Endothelial cell (in vitro differentiated cells): ENCODE results near the gene CHCHD3. TPM values are rescaled to one million over a fixed set of nuclear protein-coding genes. Genes with fewer than 3 reads are reported as not detected.
"Not testable (repeated sequence)": the region's sequence is repeated elsewhere in the genome, so short reads cannot be mapped to it uniquely, and the experiment has no call there.

Experiments
- DNase-seq: peaks from one replicate; pipeline ENCODE4 v3.0.0; 2021; ENCODE audit warnings: low spot score
- H3K27ac Mint-ChIP-seq: one replicate; pipeline ENCODE4 v1.8.0; 2021; ENCODE audit warnings: mixed read lengths, inconsistent platforms; ENCODE audit not compliant: unreplicated experiment
- H3K27me3 Mint-ChIP-seq: one replicate; pipeline ENCODE4 v1.8.0; 2021; ENCODE audit warnings: mild to moderate bottlenecking, moderate library complexity, mixed read lengths, inconsistent platforms; ENCODE audit not compliant: unreplicated experiment
- H3K36me3 Mint-ChIP-seq: one replicate; pipeline ENCODE4 v1.8.0; 2021; ENCODE audit warnings: mild to moderate bottlenecking, low read depth, mixed read lengths, inconsistent platforms; ENCODE audit not compliant: unreplicated experiment
- H3K4me1 Mint-ChIP-seq: one replicate; pipeline ENCODE4 v1.8.0; 2021; ENCODE audit warnings: mild to moderate bottlenecking, mixed read lengths, inconsistent platforms; ENCODE audit not compliant: unreplicated experiment
- H3K4me3 Mint-ChIP-seq: one replicate; pipeline ENCODE4 v1.8.0; 2021; ENCODE audit warnings: mild to moderate bottlenecking, mixed read lengths, inconsistent platforms; ENCODE audit not compliant: unreplicated experiment
- H3K9me3 Mint-ChIP-seq: one replicate; pipeline ENCODE4 v1.8.0; 2021; ENCODE audit warnings: mixed read lengths, inconsistent platforms; ENCODE audit not compliant: unreplicated experiment
- total RNA-seq: library from RNA; stranded (reverse); fragmentation: NEBNext Ultra II Directional; extraction: Animal tissue kit (Norgen Biotek cat#: 25700); gene quantifications from one replicate; pipeline ENCODE4 v1.2.1, GENCODE V29; 2021; ENCODE audit not compliant: unreplicated experiment
- TF ChIP-seq, protein P1 (sequence below): fragments of 200-600 bp; sonication (generic); IDR thresholded peaks from one replicate; pipeline ENCODE4 v1.5.0; 2021; ENCODE audit warnings: antibody characterized with exemption; ENCODE audit not compliant: unreplicated experiment

CHCHD3 gene
- total RNA-seq, 1 donor from 2014 or later = 55.6 TPM

DNA sequence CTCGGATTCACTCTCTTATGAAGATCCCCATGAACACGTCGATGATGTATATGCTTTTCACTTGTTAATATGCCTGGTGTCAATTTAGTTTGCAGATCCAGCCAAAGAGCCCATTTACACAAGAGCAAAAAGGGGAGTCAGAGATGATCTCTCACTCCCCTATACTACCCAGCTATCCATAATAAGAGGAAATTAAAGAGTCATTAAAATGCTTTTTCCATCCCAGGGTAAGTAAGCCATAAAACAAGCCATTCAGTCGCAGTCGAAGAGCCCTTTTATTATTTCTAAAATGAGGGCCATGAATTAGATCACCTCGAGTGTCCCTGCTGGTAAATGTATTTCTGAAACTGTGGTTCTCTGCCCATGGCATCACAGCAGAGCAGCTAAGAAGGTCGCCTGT lies 41.2 kb downstream of the CHCHD3 start:
- H3K27me3 Mint-ChIP-seq = no peaks in the 10 kb centered on the region
- no peak overlapping the region for H3K4me3 Mint-ChIP-seq
- H3K36me3 Mint-ChIP-seq = no peaks in the 10 kb centered on the region

GRCh38 chr7:133040178-133040577 lies 41.7 kb downstream of the CHCHD3 start:
- Mint-ChIP-seq H3K27ac (no peak overlapping the region), H3K9me3 (no peaks in the 10 kb centered on the region), H3K27me3 (no peaks in the 10 kb centered on the region), H3K4me3 (no peak overlapping the region), H3K36me3 (no peaks in the 10 kb centered on the region), H3K4me1 (peaks cover 6% of the 10 kb centered on the region)
- DNase-seq = no peak
- TF ChIP-seq, protein P1, sequence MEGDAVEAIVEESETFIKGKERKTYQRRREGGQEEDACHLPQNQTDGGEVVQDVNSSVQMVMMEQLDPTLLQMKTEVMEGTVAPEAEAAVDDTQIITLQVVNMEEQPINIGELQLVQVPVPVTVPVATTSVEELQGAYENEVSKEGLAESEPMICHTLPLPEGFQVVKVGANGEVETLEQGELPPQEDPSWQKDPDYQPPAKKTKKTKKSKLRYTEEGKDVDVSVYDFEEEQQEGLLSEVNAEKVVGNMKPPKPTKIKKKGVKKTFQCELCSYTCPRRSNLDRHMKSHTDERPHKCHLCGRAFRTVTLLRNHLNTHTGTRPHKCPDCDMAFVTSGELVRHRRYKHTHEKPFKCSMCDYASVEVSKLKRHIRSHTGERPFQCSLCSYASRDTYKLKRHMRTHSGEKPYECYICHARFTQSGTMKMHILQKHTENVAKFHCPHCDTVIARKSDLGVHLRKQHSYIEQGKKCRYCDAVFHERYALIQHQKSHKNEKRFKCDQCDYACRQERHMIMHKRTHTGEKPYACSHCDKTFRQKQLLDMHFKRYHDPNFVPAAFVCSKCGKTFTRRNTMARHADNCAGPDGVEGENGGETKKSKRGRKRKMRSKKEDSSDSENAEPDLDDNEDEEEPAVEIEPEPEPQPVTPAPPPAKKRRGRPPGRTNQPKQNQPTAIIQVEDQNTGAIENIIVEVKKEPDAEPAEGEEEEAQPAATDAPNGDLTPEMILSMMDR = no peak

More for the DNA sequence above, 41.2 kb downstream of the CHCHD3 start:
- no peak for DNase-seq
- TF ChIP-seq, protein P1 = no peak
- no peaks in the 10 kb centered on the region for H3K9me3 Mint-ChIP-seq
- no peak overlapping the region for H3K27ac Mint-ChIP-seq
- peaks cover 10% of the 10 kb centered on the region for H3K4me1 Mint-ChIP-seq

DNA sequence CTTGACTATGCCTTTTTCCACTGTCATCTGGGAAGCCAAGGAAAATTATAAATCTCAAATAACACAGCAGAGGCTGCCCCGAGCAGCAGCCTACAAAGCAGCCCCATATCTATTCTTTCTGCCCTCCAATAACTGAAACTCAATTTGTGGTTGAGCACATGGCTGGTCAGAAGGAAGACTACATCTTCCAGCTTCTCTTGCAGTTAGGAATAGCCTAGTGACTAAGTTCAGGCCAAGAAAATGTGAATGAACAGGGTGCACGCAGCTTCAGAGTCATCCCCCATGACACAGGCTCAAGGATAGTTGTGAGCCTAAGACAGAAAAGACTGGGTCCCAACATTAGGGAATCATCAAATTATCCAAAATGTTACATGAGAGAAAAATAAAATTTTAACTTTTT lies 42.3 kb downstream of the CHCHD3 start:
- Mint-ChIP-seq H3K27ac (no peak overlapping the region), H3K36me3 (no peaks in the 10 kb centered on the region), H3K27me3 (no peaks in the 10 kb centered on the region), H3K4me1 (peaks cover 2% of the 10 kb centered on the region), H3K9me3 (no peaks in the 10 kb centered on the region), H3K4me3 (no peak overlapping the region)
- TF ChIP-seq, protein P1 = no peak
- DNase-seq = no peak

- H3K27me3 Mint-ChIP-seq = no peaks in the 10 kb centered on the region
- H3K9me3 Mint-ChIP-seq = no peaks in the 10 kb centered on the region
- H3K27ac Mint-ChIP-seq = no peak overlapping the region
- no peak overlapping the region for H3K4me3 Mint-ChIP-seq
- no peaks in the 10 kb centered on the region for H3K36me3 Mint-ChIP-seq
- H3K4me1 Mint-ChIP-seq = no peaks in the 10 kb centered on the region
- no peak for DNase-seq
- TF ChIP-seq, protein P1 = no peak
These were observed 45.6 kb downstream of the CHCHD3 start for GRCh38 chr7:133036289-133036688.

DNA sequence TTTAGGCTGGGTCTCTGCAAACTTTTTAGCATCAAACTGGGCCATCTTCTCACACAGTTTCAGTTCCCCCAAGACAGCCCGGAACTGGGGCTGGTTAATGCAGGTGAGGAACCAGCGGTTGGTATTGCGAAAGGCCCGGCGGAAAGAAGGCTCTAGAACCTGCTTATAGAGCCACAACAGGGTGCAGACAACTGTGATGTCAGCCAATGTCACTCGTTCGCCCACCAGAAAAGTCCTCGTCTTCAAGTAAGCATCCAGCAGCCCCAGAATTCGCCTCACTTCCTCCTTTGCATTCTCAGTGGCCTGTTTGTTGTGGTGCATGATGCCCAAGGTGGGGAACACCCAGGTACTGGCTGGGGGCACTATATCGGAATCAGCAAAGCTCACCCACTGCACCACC lies 46.6 kb downstream of the CHCHD3 start:
- H3K4me1 Mint-ChIP-seq, H3K9me3 Mint-ChIP-seq, H3K36me3 Mint-ChIP-seq, H3K4me3 Mint-ChIP-seq, H3K27me3 Mint-ChIP-seq, DNase-seq, H3K27ac Mint-ChIP-seq: not testable (repeated sequence)

DNA sequence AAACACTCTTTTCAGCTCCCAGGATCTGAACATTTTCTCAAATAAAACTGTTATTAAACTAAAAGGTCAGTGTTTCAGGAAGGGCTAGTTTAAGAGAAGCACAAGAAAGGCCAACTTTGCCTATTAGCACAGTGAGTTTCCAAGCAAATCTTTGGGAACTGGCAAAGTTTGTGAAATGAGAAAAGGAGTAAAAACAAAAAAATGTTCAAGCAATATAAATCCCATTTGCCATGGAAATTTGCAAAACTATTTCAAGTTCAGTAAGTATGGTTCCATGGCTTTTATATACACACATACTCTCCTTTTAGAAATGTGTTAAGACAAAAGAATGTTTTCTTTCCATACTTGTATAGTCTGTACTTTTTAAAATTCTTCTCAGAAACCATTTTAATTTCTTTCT lies 51.5 kb downstream of the CHCHD3 start:
- DNase-seq = no peak
- Mint-ChIP-seq H3K4me1 (peaks cover 4% of the 10 kb centered on the region), H3K4me3 (no peak overlapping the region), H3K9me3 (no peaks in the 10 kb centered on the region), H3K27me3 (no peaks in the 10 kb centered on the region), H3K27ac (no peak overlapping the region), H3K36me3 (no peaks in the 10 kb centered on the region)
- TF ChIP-seq, protein P1 = no peak
